Upper lobe of left lung (tissue), 6 donors: Measurements from ENCODE around the gene HMGN4. TPM values are rescaled to one million over a fixed set of nuclear protein-coding genes. Genes with fewer than 3 reads are reported as not detected.
A peak's percentile ranks its signal among the peaks of the same experiment; 100 is the strongest.

ENCODE experiments used
- ATAC-seq, 2 donors: fragments of 200-7000 bp; cut with Tn5 transposase; one replicate each; pipeline ENCODE4 v1.9.1; 2022; ENCODE audit warnings: mild to moderate bottlenecking in 2 of 2, moderate library complexity in 2 of 2; ENCODE audit not compliant: low FRiP score in 2 of 2
- DNase-seq, 2 donors: peaks; one replicate each; pipeline ENCODE4 v3.0.0-alpha.2; 2019 to 2020
- H3K27ac ChIP-seq, 4 donors: fragments of 200-600 bp; sonication (generic); one replicate each; pipeline ENCODE4 v1.5.1; 2016 to 2019
- H3K27me3 ChIP-seq, 4 donors: fragments of 200-600 bp; sonication (generic); one replicate each; pipeline ENCODE4 v1.5.1; 2017 to 2019
- H3K36me3 ChIP-seq, 4 donors: fragments of 200-600 bp; sonication (generic); one replicate each; pipeline ENCODE4 v1.5.1; 2016 to 2019
- H3K4me1 ChIP-seq, 4 donors: fragments of 200-600 bp; sonication (generic); one replicate each; pipeline ENCODE4 v1.5.1; 2018 to 2019
- H3K4me3 ChIP-seq, 4 donors: fragments of 200-600 bp; sonication (generic); one replicate each; pipeline ENCODE4 v1.5.1; 2017 to 2019; ENCODE audit warnings: mild to moderate bottlenecking in 2 of 4, moderate library complexity in 1 of 4
- H3K9me3 ChIP-seq, 4 donors: fragments of 200-600 bp; sonication (generic); one replicate each; pipeline ENCODE4 v1.5.1; 2018 to 2019
- EP300 ChIP-seq, 4 donors: sonication (generic); formaldehyde crosslinking; IDR thresholded peaks; one replicate each; pipeline ENCODE4 v1.5.1; 2017; ENCODE audit warnings: antibody characterized with exemption in 4 of 4, control low read depth in 2 of 4
- POLR2A ChIP-seq, 4 donors: fragments of 450-650 bp; IDR thresholded peaks; one replicate each; pipeline ENCODE4 v1.5.1; 2016 to 2017; ENCODE audit warnings: antibody characterized with exemption in 4 of 4, mild to moderate bottlenecking in 2 of 4
- POLR2AphosphoS5 ChIP-seq, 2 donors: sonication (generic); formaldehyde crosslinking; IDR thresholded peaks; one replicate each; pipeline ENCODE4 v1.5.1; 2017; ENCODE audit warnings: antibody characterized with exemption in 2 of 2
- WGBS, 2 donors: methylation state at CpG; one replicate each; pipeline ENCODE4 v1.1.5; 2017 to 2018; 5-methylcytosine and 5-hydroxymethylcytosine counted together
- total RNA-seq, 6 donors: library from RNA; depleted of rRNA in 4 of 6; stranded (reverse); fragments of >200 nt in 4 of 6; gene quantifications; one replicate each; pipeline versions ENCODE4 v1.1.0 to v1.2.1, GENCODE V29; 2016 to 2021
- TF ChIP-seq, protein P1 (sequence below), 6 experiments: fragments of 450-650 bp in 4 of 6; fragments of 200-600 bp in 2 of 6; sonication (generic) in 2 of 6; IDR thresholded peaks; one replicate each; pipeline ENCODE4 v1.5.1; 2016 to 2019; ENCODE audit warnings: antibody characterized with exemption in 6 of 6
- donor health status: DM: no; HTN: no; CAD: no; lungs with moderate emphysema.
- donor health status: DM: no; HTN: yes; CAD: no; lungs with severe emphysema.

HMGN4 gene
- total RNA-seq, 6 donors from 2014 or later: 35.6 to 76.7 (median 45.5) TPM

DNA sequence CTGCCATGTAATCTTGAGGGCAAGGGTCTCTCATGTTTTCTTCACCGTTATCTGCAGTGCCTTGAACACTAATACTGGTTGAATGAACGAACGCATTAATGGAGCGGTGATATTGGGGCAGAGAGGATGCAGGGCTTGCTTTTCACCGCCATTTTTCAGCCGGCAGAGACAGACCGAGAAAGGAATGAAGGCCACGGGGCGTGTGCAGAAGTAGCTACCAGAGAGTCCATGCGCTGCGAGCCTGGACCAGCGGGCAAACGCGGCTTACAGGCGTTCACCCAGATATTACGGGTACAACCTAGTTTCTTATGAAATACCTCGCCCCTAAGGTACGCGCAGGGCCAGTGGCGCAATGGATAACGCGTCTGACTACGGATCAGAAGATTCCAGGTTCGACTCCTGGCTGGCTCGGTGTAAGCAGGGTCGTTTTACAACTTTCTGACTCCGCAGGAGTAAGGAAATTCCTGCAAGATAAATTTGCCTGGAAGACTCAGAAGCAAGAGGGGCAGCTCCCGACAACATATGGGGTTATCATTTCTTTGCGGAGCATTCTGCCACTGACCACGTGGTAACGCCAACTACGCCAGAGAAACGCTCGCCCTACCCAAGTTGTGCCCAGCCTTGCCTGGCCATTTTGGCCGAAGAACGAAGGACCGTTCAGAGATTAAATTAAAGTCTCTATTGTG is 863 bp upstream of the HMGN4 start:
- Histone ChIP-seq H3K27me3 (no peaks in the 10 kb centered on the region), H3K4me3 (peak overlapping the region; percentile 57 to 91 (median 72)), H3K4me1 (peaks cover 25 to 55% (median 27%) of the 10 kb centered on the region in 4 donors), H3K9me3 (no peaks in the 10 kb centered on the region), H3K36me3 (peaks cover 0 to 14% (median under 1%) of the 10 kb centered on the region in 4 donors), H3K27ac (peak overlapping the region; percentile 91 to 97 (median 96))
- TF ChIP-seq EP300 (IDR thresholded peaks at IDR 0.05) (no peak), POLR2A (IDR thresholded peaks at IDR 0.05) (peak in 2 of 4 donors; percentile 17 to 18), POLR2AphosphoS5 (IDR thresholded peaks at IDR 0.05) (peak; percentile 56 to 73)
- TF ChIP-seq, protein P1, sequence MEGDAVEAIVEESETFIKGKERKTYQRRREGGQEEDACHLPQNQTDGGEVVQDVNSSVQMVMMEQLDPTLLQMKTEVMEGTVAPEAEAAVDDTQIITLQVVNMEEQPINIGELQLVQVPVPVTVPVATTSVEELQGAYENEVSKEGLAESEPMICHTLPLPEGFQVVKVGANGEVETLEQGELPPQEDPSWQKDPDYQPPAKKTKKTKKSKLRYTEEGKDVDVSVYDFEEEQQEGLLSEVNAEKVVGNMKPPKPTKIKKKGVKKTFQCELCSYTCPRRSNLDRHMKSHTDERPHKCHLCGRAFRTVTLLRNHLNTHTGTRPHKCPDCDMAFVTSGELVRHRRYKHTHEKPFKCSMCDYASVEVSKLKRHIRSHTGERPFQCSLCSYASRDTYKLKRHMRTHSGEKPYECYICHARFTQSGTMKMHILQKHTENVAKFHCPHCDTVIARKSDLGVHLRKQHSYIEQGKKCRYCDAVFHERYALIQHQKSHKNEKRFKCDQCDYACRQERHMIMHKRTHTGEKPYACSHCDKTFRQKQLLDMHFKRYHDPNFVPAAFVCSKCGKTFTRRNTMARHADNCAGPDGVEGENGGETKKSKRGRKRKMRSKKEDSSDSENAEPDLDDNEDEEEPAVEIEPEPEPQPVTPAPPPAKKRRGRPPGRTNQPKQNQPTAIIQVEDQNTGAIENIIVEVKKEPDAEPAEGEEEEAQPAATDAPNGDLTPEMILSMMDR (IDR thresholded peaks at IDR 0.05): peak in 1 of 6 experiments; percentile 16
- ATAC-seq: peak; percentile 82 to 90
- peak; percentile 89 to 94 for DNase-seq
- WGBS, 2 donors: 0 to 1% methylated on average over 20 to 37 of the region's 37 CpGs

DNA sequence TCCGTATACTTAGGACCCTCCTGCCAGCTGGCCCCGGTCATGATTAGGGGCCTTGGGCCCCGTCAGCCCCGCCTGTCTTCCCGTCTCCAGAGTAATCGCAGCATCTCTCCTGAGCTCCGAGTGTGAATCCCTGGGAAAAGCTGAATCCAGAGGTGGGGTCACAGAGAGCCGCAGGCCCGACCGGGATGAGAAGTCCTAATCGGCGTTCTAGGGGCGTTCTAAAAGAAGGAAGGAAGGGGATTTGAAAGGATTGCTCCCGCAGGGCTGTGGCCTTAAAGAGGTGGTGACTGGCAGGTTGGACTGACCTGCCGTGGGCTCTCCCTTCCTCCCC is 371 bp downstream of the HMGN4 start:
- peaks cover 20 to 45% (median 24%) of the 10 kb centered on the region in 4 donors for H3K4me1 ChIP-seq
- DNase-seq (no peak), ATAC-seq (peak in 1 of 2 donors; percentile 8)
- no peaks in the 10 kb centered on the region for H3K9me3 ChIP-seq
- TF ChIP-seq EP300 (IDR thresholded peaks at IDR 0.05) (no peak), POLR2AphosphoS5 (IDR thresholded peaks at IDR 0.05) (no peak), POLR2A (IDR thresholded peaks at IDR 0.05) (no peak)
- TF ChIP-seq, protein P1 (IDR thresholded peaks at IDR 0.05): no peak
- H3K27me3 ChIP-seq: no peaks in the 10 kb centered on the region
- peak overlapping the region; percentile 91 to 97 (median 96) for H3K27ac ChIP-seq
- H3K36me3 ChIP-seq: peaks cover 0 to 21% (median 2%) of the 10 kb centered on the region in 4 donors
- H3K4me3 ChIP-seq: peak overlapping the region; percentile 67 to 91 (median 77)
- 0 to 1% methylated on average over 14 of the region's 15 CpGs for WGBS, 2 donors

DNA sequence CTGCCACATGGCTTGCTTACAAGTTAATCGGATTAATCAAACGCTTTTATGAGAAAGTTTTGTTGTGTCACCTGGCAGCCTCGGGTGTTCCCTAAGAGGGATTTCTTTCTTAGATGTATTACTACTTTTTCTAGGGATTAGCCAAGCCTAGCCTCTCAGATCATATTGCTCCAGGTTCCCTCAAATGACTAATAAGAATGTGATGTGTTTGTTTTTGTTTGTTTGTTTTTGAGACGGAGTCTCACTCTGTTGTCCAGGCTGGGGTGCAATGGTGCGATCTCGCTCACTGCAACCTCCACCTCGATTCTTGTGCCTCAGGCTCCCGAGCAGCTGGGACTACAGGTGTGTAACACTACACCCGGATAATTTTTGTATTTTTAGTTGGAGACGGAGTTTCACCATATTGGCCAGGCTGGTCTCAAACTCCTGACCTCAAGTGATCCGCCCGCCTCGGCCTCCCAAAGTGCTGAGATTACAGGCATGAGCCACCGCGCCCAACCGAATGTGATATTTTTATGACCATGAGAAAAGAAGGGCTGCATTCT is 977 bp downstream of the HMGN4 start:
- Histone ChIP-seq H3K9me3 (no peaks in the 10 kb centered on the region), H3K4me1 (peaks cover 16 to 44% (median 23%) of the 10 kb centered on the region in 4 donors), H3K4me3 (peak overlapping the region; percentile 67 to 91 (median 77)), H3K36me3 (peaks cover 0 to 24% (median 2%) of the 10 kb centered on the region in 4 donors), H3K27me3 (no peaks in the 10 kb centered on the region), H3K27ac (peak overlapping the region; percentile 91 to 97 (median 96))
- ATAC-seq: no peak
- TF ChIP-seq POLR2AphosphoS5 (IDR thresholded peaks at IDR 0.05) (no peak), POLR2A (IDR thresholded peaks at IDR 0.05) (no peak), EP300 (IDR thresholded peaks at IDR 0.05) (no peak)
- TF ChIP-seq, protein P1 (IDR thresholded peaks at IDR 0.05): no peak
- 77 to 79% methylated on average over 16 of the region's 16 CpGs for WGBS, 2 donors
- no peak for DNase-seq

DNA sequence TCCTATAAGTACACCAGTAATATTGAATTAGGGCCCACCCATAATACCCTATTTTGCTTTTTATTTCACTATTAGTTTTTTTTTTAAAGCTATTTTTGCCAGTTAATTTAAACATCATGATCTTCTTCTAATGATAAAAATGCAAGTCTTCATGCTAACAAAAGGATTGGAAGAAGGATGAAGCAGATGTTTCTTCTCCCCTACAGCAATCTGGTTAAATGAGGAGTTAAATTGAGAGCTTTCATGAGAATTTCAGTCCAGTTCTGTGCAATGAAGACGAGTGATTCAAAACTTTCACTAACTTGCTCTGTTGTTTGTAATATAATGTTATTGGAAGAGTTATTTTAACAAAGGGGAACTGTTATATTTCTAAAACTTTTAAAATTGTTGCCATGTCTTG is 3.4 kb downstream of the HMGN4 start:
- Histone ChIP-seq H3K36me3 (peaks cover 0 to 48% (median 8%) of the 10 kb centered on the region in 4 donors), H3K4me3 (no peak overlapping the region), H3K9me3 (no peaks in the 10 kb centered on the region), H3K27me3 (no peaks in the 10 kb centered on the region), H3K27ac (no peak overlapping the region), H3K4me1 (peaks cover 15 to 33% (median 16%) of the 10 kb centered on the region in 4 donors)
- TF ChIP-seq, protein P1 (IDR thresholded peaks at IDR 0.05): no peak
- no peak for TF ChIP-seq POLR2AphosphoS5 (IDR thresholded peaks at IDR 0.05)
- TF ChIP-seq POLR2A (IDR thresholded peaks at IDR 0.05): no peak
- no peak for TF ChIP-seq EP300 (IDR thresholded peaks at IDR 0.05)
- WGBS, 2 donors: 70 to 76% methylated on average over 1 of the region's 1 CpG
- no peak for DNase-seq
- ATAC-seq: no peak
